Stimulated activated CD4-positive, alpha-beta T cell treated with anti-CD3 and anti-CD28 coated beads, Interleukin-12 subunit alpha, Interleukin-12 subunit beta, amount 100 ng/mL, for 48 hours (primary cell): Measurements from ENCODE around the gene GFER.

Source experiments
- DNase-seq, 3 donors: peaks; one replicate each; pipeline ENCODE4 v3.0.0-alpha.2; 2020; ENCODE audit warnings: low read depth in 2 of 3, low spot score in 1 of 3

GFER gene

GRCh38 chr16:1974157-1975070 lies 9.6 kb upstream of the GFER start:
- no peak for DNase-seq

GRCh38 chr16:1975432-1976215 lies 8.4 kb upstream of the GFER start:
- no peak for DNase-seq

- DNase-seq: no peak
Observed at GRCh38 chr16:1976216-1976520, 7.8 kb upstream of the GFER start.

GRCh38 chr16:1976951-1977874 lies 6.8 kb upstream of the GFER start:
- DNase-seq: no peak

- DNase-seq: no peak
Observed at GRCh38 chr16:1977875-1978268, 6.1 kb upstream of the GFER start.

- DNase-seq: no peak
Observed at GRCh38 chr16:1978476-1979120, 5.4 kb upstream of the GFER start.

- no peak for DNase-seq
Observed at GRCh38 chr16:1979271-1980029, 4.5 kb upstream of the GFER start.

- no peak for DNase-seq
Observed at GRCh38 chr16:1980030-1980769, 3.8 kb upstream of the GFER start.

- DNase-seq: no peak
Observed at GRCh38 chr16:1980770-1981087, 3.3 kb upstream of the GFER start.

- DNase-seq: no peak
Observed at GRCh38 chr16:1981398-1981836, 2.6 kb upstream of the GFER start, which contains the start of gene NOXO1. NOXO1 (minus strand) TSS chr16:1981469; CDS start chr16:1981179, 290 bp downstream.

GRCh38 chr16:1982013-1982433 lies 2.0 kb upstream of the GFER start:
- no peak for DNase-seq

GRCh38 chr16:1982991-1983543 lies 926 bp upstream of the GFER start:
- no peak for DNase-seq

GRCh38 chr16:1984347-1985225 lies 593 bp downstream of the GFER start:
- DNase-seq: no peak

- no peak for DNase-seq
Observed at GRCh38 chr16:1985466-1986150, 1.6 kb downstream of the GFER start.

GRCh38 chr16:1987198-1987597 lies 3.2 kb downstream of the GFER start:
- no peak for DNase-seq

- no peak for DNase-seq
Observed at GRCh38 chr16:1989209-1990100, 5.5 kb downstream of the GFER start, which contains the start of gene SYNGR3. SYNGR3 (plus strand) TSS chr16:1989970; CDS start chr16:1990103, 133 bp downstream.

- DNase-seq: no peak
Observed at GRCh38 chr16:1990101-1990350, 6.0 kb downstream of the GFER start.
